NT2/D1 (cell line): ENCODE results near the gene CFAP74.
"Not testable (repeated sequence)": the region's sequence is repeated elsewhere in the genome, so short reads cannot be mapped to it uniquely, and the experiment has no call there.

Source experiments
- DNase-seq: peaks from one replicate; pipeline ENCODE4 v3.0.0-alpha.2; 2011; ENCODE audit warnings: low read depth, low spot score
- H3K27me3 ChIP-seq: 2 replicates; pipeline ENCODE4 v1.6.0; 2011; ENCODE audit warnings: mild to moderate bottlenecking; ENCODE audit not compliant: insufficient read length, insufficient read depth
- H3K36me3 ChIP-seq: 2 replicates; pipeline ENCODE4 v1.6.1; 2011; ENCODE audit warnings: mild to moderate bottlenecking, low read length, mixed read lengths; ENCODE audit not compliant: insufficient read depth, insufficient read length
- H3K4me1 ChIP-seq: 2 replicates; pipeline ENCODE4 v1.5.1; 2011; ENCODE audit not compliant: insufficient read depth, insufficient read length
- H3K4me3 ChIP-seq: 2 replicates; pipeline ENCODE4 v1.5.1; 2011; ENCODE audit warnings: low read depth; ENCODE audit not compliant: insufficient read length
- H3K9ac ChIP-seq: 2 replicates; pipeline ENCODE4 v1.6.0; 2011; ENCODE audit warnings: low read depth; ENCODE audit not compliant: insufficient read length
- H3K9me3 ChIP-seq: 2 replicates; pipeline ENCODE4 v1.5.1; 2011; ENCODE audit warnings: mild to moderate bottlenecking, low read length; ENCODE audit not compliant: insufficient read depth
- SUZ12 ChIP-seq: IDR thresholded peaks from 2 replicates; pipeline ENCODE4 v1.6.1; 2011; ENCODE audit not compliant: insufficient read length, insufficient read depth; ENCODE audit errors: extremely low read depth
- YY1 ChIP-seq: IDR thresholded peaks from 2 replicates; pipeline ENCODE4 v1.6.1; 2011; ENCODE audit not compliant: insufficient read length, insufficient read depth
- ZNF274 ChIP-seq: IDR thresholded peaks from 2 replicates; pipeline ENCODE4 v1.6.1; 2011; ENCODE audit warnings: mild to moderate bottlenecking, low read depth, low read length

Gene CFAP74

DNA sequence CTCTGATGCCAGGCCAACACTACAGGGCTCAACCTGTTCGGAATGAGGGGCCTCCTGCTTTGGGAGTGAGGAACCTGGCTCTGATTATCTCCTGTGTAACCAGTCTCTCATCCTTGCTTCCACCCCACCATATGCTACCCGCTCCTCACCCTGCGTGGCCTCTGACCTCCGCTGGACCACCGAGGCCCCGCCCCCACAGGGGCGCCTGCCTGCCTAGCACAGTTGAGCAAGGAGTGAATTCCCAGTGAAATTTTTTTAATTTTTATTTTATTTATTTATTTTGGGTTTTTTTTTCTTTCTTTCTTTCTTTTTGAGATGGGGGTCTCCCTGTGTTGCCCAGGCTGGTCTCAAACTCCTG, 110.8 kb downstream of the CFAP74 start:
- H3K4me3 ChIP-seq, result no peak overlapping the region
- no peak overlapping the region for H3K9ac ChIP-seq
- H3K36me3 ChIP-seq, result peaks cover 7% of the 10 kb centered on the region
- no peaks in the 10 kb centered on the region for H3K27me3 ChIP-seq
- peaks cover 22% of the 10 kb centered on the region for H3K4me1 ChIP-seq
- no peak for TF ChIP-seq SUZ12
- no peak for TF ChIP-seq ZNF274
- no peak for TF ChIP-seq YY1
- DNase-seq, result no peak
- H3K9me3 ChIP-seq, result no peaks in the 10 kb centered on the region

GRCh38 chr1:1892079-1892762, 111.4 kb downstream of the CFAP74 start:
- DNase-seq, result no peak
- H3K9me3 ChIP-seq, result no peaks in the 10 kb centered on the region
- peak overlapping the region; percentile 67 for H3K4me3 ChIP-seq
- TF ChIP-seq SUZ12, result no peak
- TF ChIP-seq ZNF274, result no peak
- no peak for TF ChIP-seq YY1
- H3K9ac ChIP-seq, result peak overlapping the region; percentile 82
- peaks cover 22% of the 10 kb centered on the region for H3K4me1 ChIP-seq
- H3K36me3 ChIP-seq, result peaks cover 7% of the 10 kb centered on the region
- no peaks in the 10 kb centered on the region for H3K27me3 ChIP-seq

DNA sequence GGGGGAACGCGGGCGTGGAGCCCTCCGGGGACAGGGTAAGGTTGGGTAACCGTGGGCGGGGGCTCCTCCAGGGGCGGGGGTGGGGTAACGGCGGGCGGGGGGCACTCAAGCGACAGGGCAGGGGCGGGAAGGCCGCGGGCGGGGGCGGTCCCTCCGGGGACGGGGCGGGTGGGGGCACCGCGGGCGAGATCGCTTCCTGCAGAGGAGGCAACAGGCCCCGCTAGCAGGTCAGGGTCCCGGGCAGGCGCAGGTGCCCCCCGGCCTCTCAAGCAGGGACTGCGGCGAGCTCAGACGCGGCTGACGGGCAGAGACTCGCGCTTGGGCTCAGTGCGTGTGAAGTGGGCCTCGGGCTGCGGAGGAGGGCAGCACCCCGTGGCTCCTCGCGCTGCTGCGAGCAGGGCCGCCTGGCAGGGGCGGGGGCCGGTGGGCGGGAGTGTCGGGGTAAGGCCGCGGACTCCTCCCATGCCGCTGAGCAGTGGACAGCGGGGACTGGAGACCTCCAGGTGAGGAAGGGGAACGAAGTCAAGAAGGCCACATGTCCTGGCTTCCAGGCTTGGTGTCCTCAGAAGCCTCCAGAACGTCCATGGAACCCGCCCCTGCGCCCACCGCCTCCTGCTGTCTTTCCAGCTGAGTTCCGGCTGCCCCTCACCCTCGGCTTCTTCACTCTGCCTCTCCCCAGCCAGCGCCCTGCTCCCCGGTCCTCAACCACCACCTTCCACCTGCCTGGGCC, 112.1 kb downstream of the CFAP74 start:
- peaks cover 22% of the 10 kb centered on the region for H3K4me1 ChIP-seq
- peak overlapping the region; percentile 82 for H3K9ac ChIP-seq
- TF ChIP-seq SUZ12, result no peak
- TF ChIP-seq ZNF274, result no peak
- TF ChIP-seq YY1, result no peak
- no peaks in the 10 kb centered on the region for H3K9me3 ChIP-seq
- peaks cover 7% of the 10 kb centered on the region for H3K36me3 ChIP-seq
- no peak for DNase-seq
- H3K27me3 ChIP-seq, result no peaks in the 10 kb centered on the region
- peak overlapping the region; percentile 67 for H3K4me3 ChIP-seq

DNA sequence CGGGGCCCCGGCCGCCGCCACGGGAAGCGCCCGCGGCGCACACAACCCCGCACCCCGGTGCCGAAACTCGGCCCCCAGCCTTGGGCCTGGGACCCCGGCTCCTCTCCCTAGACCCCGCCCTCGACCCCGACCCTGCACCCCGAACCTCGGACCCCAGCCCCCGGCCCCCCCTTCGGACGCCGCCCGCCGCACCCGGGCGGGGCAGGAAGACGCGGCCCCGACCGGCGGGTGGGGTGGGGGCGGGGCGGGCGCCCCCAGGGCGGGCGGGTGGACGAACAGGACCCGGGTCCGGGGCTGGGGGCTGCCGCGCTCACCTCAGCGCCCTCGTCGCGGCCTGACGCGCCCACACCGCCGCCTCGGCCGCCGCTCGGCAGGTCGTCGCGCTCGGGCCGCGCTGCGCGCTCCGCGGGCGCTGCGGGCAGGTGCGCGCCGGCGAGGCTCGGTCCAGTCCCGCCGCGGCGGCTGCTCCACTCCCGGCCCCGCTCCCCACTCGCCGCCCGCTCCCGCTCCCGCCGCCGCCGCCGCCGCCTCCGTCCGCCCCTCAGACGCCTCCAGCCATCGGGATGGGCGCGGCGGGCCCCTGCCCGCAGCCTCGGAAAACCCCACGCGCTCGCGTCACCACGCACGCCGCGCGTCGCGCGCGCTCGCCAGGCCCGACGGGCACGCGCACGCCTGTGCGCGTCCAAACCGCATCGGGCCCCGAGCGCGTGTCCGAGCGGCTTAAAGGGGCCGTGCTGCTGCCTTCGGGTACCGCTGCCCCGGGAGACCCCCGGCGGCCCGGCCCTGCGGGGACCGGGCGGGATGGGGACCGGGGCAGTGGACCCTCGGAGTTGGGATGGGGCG, 112.9 kb downstream of the CFAP74 start, which contains the start of gene GNB1:
TSS of gene GNB1 (minus strand) at position 582 of the 843 bp plus-strand sequence. CDS start 65,634 bp downstream, outside the sequence.
- no peaks in the 10 kb centered on the region for H3K27me3 ChIP-seq
- H3K4me3 ChIP-seq, result peak within 1 kb of the TSS; percentile 82
- peak; percentile 71 for DNase-seq
- H3K36me3 ChIP-seq, result peaks cover 11% of the 10 kb centered on the region
- H3K4me1 ChIP-seq, result peaks cover 19% of the 10 kb centered on the region
- peak within 1 kb of the TSS; percentile 95 for H3K9ac ChIP-seq
- no peak for TF ChIP-seq YY1
- TF ChIP-seq SUZ12, result no peak
- TF ChIP-seq ZNF274, result no peak
- H3K9me3 ChIP-seq, result no peaks in the 10 kb centered on the region

DNA sequence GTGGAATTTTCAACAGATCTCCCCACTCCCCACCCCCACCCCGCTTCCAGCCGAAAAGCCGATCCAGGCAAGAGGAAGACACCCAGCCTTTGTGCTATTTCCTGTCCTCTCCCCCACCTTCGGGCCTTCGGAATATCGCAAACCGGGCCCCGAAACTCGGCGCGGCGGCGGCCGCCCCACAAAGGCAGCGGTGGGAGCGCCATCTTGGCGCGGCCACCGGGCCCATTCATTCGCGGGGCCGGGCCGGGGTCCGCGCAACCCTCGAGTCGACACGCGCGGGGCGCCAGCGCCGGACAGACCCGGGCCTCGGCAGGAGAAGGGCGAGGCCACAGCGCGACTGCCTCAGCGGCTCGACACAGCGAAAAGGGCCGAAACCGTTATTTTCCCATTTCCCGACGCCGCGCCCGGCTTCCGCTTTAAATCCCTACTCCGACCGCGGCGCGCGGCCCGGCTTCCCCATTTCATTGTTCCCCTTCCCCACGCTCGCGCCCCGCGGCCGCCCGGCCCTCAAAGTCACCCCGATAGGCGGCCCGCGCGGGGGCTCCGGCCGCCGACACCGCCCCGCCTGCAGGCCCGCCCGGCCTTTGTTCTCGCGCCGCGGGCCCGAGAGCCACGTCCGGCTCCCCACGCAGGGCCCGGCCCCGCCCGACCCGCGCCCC, 113.6 kb downstream of the CFAP74 start:
- Histone ChIP-seq H3K36me3 (peaks cover 11% of the 10 kb centered on the region), H3K27me3 (no peaks in the 10 kb centered on the region), H3K9me3 (no peaks in the 10 kb centered on the region), H3K9ac (peak overlapping the region; percentile 95), H3K4me3 (peak overlapping the region; percentile 82), H3K4me1 (peaks cover 12% of the 10 kb centered on the region)
- DNase-seq, result no peak
- no peak for TF ChIP-seq SUZ12
- no peak for TF ChIP-seq YY1
- TF ChIP-seq ZNF274, result no peak

GRCh38 chr1:1889090-1889750, 114.4 kb downstream of the CFAP74 start:
- Histone ChIP-seq H3K27me3 (no peaks in the 10 kb centered on the region), H3K4me3 (peak overlapping the region; percentile 82), H3K9me3 (no peaks in the 10 kb centered on the region), H3K36me3 (peaks cover 11% of the 10 kb centered on the region), H3K4me1 (peaks cover 12% of the 10 kb centered on the region), H3K9ac (peak overlapping the region; percentile 95)
- no peak for DNase-seq
- no peak for TF ChIP-seq SUZ12
- no peak for TF ChIP-seq YY1
- no peak for TF ChIP-seq ZNF274

DNA sequence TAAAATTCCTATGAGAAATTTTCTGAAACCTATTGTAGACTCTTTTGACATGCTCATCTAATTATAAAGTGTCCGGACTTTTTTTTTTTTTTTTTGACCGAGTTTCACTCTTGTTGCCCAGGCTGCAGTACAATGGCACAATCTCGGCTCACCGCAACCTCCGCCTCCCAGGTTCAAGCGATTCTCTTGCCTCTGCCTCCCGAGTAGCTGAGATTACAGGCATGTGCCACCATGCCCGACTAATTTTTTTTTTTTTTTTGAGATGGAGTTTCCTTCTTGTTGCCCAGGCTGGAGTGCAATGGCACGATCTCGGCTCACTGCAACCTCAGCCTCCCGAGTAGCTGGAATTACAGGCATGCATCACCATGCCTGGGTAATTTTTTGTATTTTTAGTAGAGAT, 119.7 kb downstream of the CFAP74 start:
- H3K4me1 ChIP-seq, result not testable (repeated sequence)
- peaks cover 21% of the 10 kb centered on the region for H3K36me3 ChIP-seq

More for the DNA sequence above, 119.7 kb downstream of the CFAP74 start:
- DNase-seq, H3K27me3 ChIP-seq, H3K9ac ChIP-seq, H3K9me3 ChIP-seq, H3K4me3 ChIP-seq: not testable (repeated sequence)
